GM12873 (cell line): ENCODE measurements around the gene MERTK.

Experiments
- CTCF ChIP-seq: IDR thresholded peaks from 2 replicates; pipeline ENCODE4 v1.5.1; 2012; ENCODE audit warnings: low read depth, mild to moderate bottlenecking, moderate library complexity, low read length, control low read depth; ENCODE audit not compliant: insufficient read depth; ENCODE audit errors: missing control alignments

Gene MERTK

GRCh38 chr2:111936881-111937280 lies 38.5 kb downstream of the MERTK start:
- no peak for TF ChIP-seq CTCF

GRCh38 chr2:111938392-111938791 lies 40.0 kb downstream of the MERTK start:
- TF ChIP-seq CTCF, result no peak

GRCh38 chr2:111940333-111941196 lies 42.2 kb downstream of the MERTK start:
- TF ChIP-seq CTCF, result no peak

GRCh38 chr2:111941531-111941930 lies 43.1 kb downstream of the MERTK start:
- TF ChIP-seq CTCF, result no peak

- no peak for TF ChIP-seq CTCF
Observed at GRCh38 chr2:111944531-111945210, 46.3 kb downstream of the MERTK start.

- no peak for TF ChIP-seq CTCF
Observed at GRCh38 chr2:111945444-111946293, 47.3 kb downstream of the MERTK start.
